Measurements from ENCODE around the gene LAMA2. TPM values are rescaled to one million over a fixed set of nuclear protein-coding genes. Genes with fewer than 3 reads are reported as not detected.

The LAMA2 gene
- total and polyA plus RNA-seq, 4 donors: 5.2 to 105 (median 45.9) TPM

DNA sequence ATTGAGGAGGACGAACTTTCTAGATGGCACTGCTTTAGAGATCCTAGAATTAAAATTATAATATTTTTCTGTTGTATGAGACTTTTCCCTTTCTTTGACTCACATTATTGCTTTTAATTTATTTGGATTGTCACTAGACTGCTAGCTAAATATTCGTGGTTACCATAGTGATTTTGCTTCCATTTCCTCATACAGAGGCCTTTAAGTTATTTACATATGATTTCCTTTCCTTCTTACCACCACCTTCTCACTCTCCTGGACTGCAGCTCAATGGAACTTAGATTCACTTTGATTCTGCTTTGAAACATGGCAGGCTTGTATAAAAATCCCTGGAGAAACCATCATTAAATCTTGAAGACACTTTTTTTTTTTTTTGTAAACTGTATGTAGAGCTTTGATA lies 222.9 kb downstream of the LAMA2 start:
- H3K27me3 ChIP-seq (ENCODE audit: control insufficient read depth in 3 of 3, insufficient read depth in 3 of 3, low read length in 2 of 3): no peaks in the 10 kb centered on the region
- WGBS, 2 donors: 49 to 54% methylated on average over 2 of the region's 2 CpGs
- H3K9ac ChIP-seq (ENCODE audit: insufficient read depth in 1 of 2, low read length in 2 of 2): no peak overlapping the region
- H3K9me3 ChIP-seq (ENCODE audit: control insufficient read depth in 4 of 4, insufficient read depth in 3 of 4, low read length in 3 of 4): peaks cover 0 to 1% (median 0%) of the 10 kb centered on the region in 4 donors
- H3K36me3 ChIP-seq (ENCODE audit: control insufficient read depth in 4 of 4, insufficient read depth in 4 of 4, low read length in 4 of 4): no peaks in the 10 kb centered on the region
- DNase-seq: peak in 1 of 3 donors; percentile 33
- no peak overlapping the region for H3K27ac ChIP-seq (ENCODE audit: low read depth in 1 of 2, low read length in 1 of 2)
- no peak overlapping the region for H3K4me3 ChIP-seq
- ATAC-seq (ENCODE audit: insufficient read depth, low FRiP score): no peak
- TF ChIP-seq, protein P1, sequence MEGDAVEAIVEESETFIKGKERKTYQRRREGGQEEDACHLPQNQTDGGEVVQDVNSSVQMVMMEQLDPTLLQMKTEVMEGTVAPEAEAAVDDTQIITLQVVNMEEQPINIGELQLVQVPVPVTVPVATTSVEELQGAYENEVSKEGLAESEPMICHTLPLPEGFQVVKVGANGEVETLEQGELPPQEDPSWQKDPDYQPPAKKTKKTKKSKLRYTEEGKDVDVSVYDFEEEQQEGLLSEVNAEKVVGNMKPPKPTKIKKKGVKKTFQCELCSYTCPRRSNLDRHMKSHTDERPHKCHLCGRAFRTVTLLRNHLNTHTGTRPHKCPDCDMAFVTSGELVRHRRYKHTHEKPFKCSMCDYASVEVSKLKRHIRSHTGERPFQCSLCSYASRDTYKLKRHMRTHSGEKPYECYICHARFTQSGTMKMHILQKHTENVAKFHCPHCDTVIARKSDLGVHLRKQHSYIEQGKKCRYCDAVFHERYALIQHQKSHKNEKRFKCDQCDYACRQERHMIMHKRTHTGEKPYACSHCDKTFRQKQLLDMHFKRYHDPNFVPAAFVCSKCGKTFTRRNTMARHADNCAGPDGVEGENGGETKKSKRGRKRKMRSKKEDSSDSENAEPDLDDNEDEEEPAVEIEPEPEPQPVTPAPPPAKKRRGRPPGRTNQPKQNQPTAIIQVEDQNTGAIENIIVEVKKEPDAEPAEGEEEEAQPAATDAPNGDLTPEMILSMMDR (IDR thresholded peaks at IDR 0.05; ENCODE audit: control extremely low read depth, extremely low read depth): no peak
- peaks cover 1 to 18% (median 15%) of the 10 kb centered on the region in 5 donors for H3K4me1 ChIP-seq (ENCODE audit: control insufficient read depth in 5 of 5, insufficient read depth in 5 of 5, low read length in 5 of 5)

DNA sequence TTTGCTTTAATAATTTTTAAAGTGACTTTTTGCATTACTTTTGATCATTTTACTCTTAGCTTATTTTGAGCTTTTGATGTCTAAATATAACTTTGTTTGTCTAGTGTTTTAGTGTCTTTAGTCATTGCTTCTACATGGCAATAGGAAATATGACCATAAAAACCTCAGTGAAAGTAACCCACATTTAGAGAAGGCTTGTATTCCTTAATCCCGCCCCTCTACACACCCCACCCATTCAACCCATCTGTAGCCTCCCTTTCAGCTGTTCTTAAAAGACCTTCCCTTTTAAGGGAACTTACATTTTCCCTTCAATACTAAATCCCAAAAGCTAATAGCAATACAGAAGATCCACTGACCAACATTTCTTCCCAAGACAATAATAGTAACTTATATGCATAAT lies 225.4 kb downstream of the LAMA2 start:
- DNase-seq (no peak), ATAC-seq (ENCODE audit: insufficient read depth, low FRiP score) (no peak)
- TF ChIP-seq, protein P1 (IDR thresholded peaks at IDR 0.05; ENCODE audit: control extremely low read depth, extremely low read depth): no peak
- Histone ChIP-seq H3K9me3 (ENCODE audit: control insufficient read depth in 4 of 4, insufficient read depth in 3 of 4, low read length in 3 of 4) (peaks cover 0 to 1% (median 0%) of the 10 kb centered on the region in 4 donors), H3K27me3 (ENCODE audit: control insufficient read depth in 3 of 3, insufficient read depth in 3 of 3, low read length in 2 of 3) (no peaks in the 10 kb centered on the region), H3K4me3 (no peak overlapping the region), H3K36me3 (ENCODE audit: control insufficient read depth in 4 of 4, insufficient read depth in 4 of 4, low read length in 4 of 4) (no peaks in the 10 kb centered on the region), H3K9ac (ENCODE audit: insufficient read depth in 1 of 2, low read length in 2 of 2) (no peak overlapping the region), H3K27ac (ENCODE audit: low read depth in 1 of 2, low read length in 1 of 2) (no peak overlapping the region), H3K4me1 (ENCODE audit: control insufficient read depth in 5 of 5, insufficient read depth in 5 of 5, low read length in 5 of 5) (peaks cover 1 to 32% (median 17%) of the 10 kb centered on the region in 5 donors)
- 45 to 83% methylated on average over 1 of the region's 1 CpG for WGBS, 2 donors

DNA sequence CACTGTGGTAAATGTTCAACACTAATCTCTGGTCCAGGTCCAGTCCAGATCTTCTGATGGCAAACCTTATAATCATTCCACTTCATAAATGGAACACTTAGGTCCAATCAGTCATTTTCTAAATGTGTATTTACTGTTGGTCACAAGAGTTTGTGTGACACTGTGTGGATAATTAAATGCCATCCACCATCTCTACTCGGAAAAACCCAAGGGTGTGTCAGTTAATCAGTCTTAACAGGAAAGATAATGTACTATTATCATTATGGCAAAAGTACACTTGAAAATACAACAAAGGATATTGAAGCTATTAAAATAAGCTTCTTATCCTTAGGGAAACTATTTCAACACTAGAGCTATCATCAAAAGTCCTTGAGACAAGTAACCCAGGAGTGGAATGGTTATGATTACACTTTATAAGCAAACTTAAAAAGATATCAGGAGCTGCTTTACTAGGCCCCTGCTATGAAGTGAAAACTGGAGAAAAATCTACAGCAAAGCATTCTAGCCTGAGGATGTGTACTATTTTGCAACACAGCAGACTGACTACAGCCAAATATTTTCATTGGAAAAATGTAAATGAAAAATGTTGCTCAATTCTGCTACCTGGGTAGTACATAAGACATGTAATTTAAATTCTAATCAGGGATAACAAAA lies 227.9 kb downstream of the LAMA2 start:
- Histone ChIP-seq H3K36me3 (ENCODE audit: control insufficient read depth in 4 of 4, insufficient read depth in 4 of 4, low read length in 4 of 4) (no peaks in the 10 kb centered on the region), H3K27me3 (ENCODE audit: control insufficient read depth in 3 of 3, insufficient read depth in 3 of 3, low read length in 2 of 3) (no peaks in the 10 kb centered on the region), H3K9me3 (ENCODE audit: control insufficient read depth in 4 of 4, insufficient read depth in 3 of 4, low read length in 3 of 4) (no peaks in the 10 kb centered on the region), H3K4me3 (no peak overlapping the region), H3K27ac (ENCODE audit: low read depth in 1 of 2, low read length in 1 of 2) (no peak overlapping the region), H3K9ac (ENCODE audit: insufficient read depth in 1 of 2, low read length in 2 of 2) (no peak overlapping the region), H3K4me1 (ENCODE audit: control insufficient read depth in 5 of 5, insufficient read depth in 5 of 5, low read length in 5 of 5) (peaks cover 0 to 42% (median 12%) of the 10 kb centered on the region in 5 donors)
- ATAC-seq (ENCODE audit: insufficient read depth, low FRiP score) (no peak), DNase-seq (peak in 2 of 3 donors; percentile 34 to 65)
- TF ChIP-seq, protein P1 (IDR thresholded peaks at IDR 0.05; ENCODE audit: control extremely low read depth, extremely low read depth): no peak
- 35 to 68% methylated on average over 1 of the region's 1 CpG for WGBS, 2 donors
